GM19351 (cell line): ENCODE data around the gene CTIF.

Experiments
- ATAC-seq: cut with Tn5 transposase; IDR thresholded peaks from one replicate; pipeline ENCODE4 v1.9.1; 2021; ENCODE audit warnings: mild to moderate bottlenecking, moderate library complexity; ENCODE audit not compliant: unreplicated experiment

Gene CTIF

GRCh38 chr18:48838166-48838775 lies 299.4 kb downstream of the CTIF start:
- ATAC-seq, result no peak

GRCh38 chr18:48838921-48839818 lies 300.3 kb downstream of the CTIF start:
- no peak for ATAC-seq

- no peak for ATAC-seq
Measured at GRCh38 chr18:48839819-48840490, 301.1 kb downstream of the CTIF start.

GRCh38 chr18:48840491-48840877 lies 301.7 kb downstream of the CTIF start:
- no peak for ATAC-seq

GRCh38 chr18:48841381-48842258 lies 302.8 kb downstream of the CTIF start:
- no peak for ATAC-seq

GRCh38 chr18:48842259-48843061 lies 303.6 kb downstream of the CTIF start:
- no peak for ATAC-seq

GRCh38 chr18:48843162-48843561 lies 304.3 kb downstream of the CTIF start:
- no peak for ATAC-seq

- no peak for ATAC-seq
Measured at GRCh38 chr18:48843596-48843995, 304.8 kb downstream of the CTIF start.

- no peak for ATAC-seq
Measured at GRCh38 chr18:48844271-48844670, 305.4 kb downstream of the CTIF start.

- ATAC-seq, result no peak
Measured at GRCh38 chr18:48845174-48845573, 306.3 kb downstream of the CTIF start.

GRCh38 chr18:48846423-48846932 lies 307.6 kb downstream of the CTIF start:
- ATAC-seq, result no peak

- no peak for ATAC-seq
Measured at GRCh38 chr18:48847807-48848486, 309.1 kb downstream of the CTIF start.

GRCh38 chr18:48848641-48849143 lies 309.9 kb downstream of the CTIF start:
- ATAC-seq, result no peak

GRCh38 chr18:48850822-48851598 lies 312.2 kb downstream of the CTIF start:
- ATAC-seq, result no peak

- ATAC-seq, result no peak
Measured at GRCh38 chr18:48851599-48851960, 312.7 kb downstream of the CTIF start.

GRCh38 chr18:48852292-48852691 lies 313.5 kb downstream of the CTIF start:
- no peak for ATAC-seq

- no peak for ATAC-seq
Measured at GRCh38 chr18:48852794-48853193, 314.0 kb downstream of the CTIF start.

GRCh38 chr18:48853588-48853987 lies 314.8 kb downstream of the CTIF start:
- no peak for ATAC-seq
